ENCODE measurements around the gene BICC1. TPM values are rescaled to one million over a fixed set of nuclear protein-coding genes. Genes with fewer than 3 reads are reported as not detected.

Gene BICC1
- polyA plus RNA-seq, 1 donor (not counting 4 experiments of a cell fraction or from before 2014, with no cell fraction given): 4.2 TPM

DNA sequence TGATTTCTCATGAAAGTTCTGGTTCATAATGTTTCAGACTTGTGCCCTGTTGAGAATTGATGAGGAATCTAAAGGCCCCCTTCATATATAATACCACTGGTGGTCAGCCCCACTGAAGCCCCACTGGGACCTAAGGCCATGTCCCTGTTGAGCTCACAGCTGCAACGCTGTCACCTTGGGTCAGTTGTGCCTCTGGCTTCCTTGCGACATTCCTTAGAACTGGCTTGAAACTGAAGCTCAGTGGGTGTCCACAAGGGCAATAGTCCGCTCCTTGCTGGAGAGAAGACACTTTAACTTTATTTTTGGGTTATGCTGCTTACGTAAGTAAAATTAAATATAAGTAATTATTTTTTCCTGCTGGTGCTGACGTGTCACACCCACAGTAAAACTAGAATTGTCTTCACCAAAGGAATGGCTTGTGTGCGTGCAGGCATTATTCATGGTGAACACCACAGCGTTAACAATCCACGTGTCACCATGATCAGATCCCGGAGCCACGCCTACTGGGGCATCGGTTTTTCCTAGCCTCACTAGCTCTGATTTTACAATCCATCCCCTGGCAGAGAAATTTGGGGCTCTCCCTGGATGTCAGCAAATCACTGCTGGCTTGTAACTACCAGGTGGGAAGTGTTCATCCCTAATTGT lies 66.5 kb downstream of the BICC1 start:
- H3K27ac ChIP-seq (ENCODE audit: control insufficient read depth, insufficient read depth, low read length): no peak overlapping the region
- dilution Hi-C loops (cut with MboI; ENCODE audit: extremely low pct_ligation_motif_present, low sequenced_read_pairs): no loop called here
- no peaks in the 10 kb centered on the region for H3K4me1 ChIP-seq (ENCODE audit: control insufficient read depth, extremely low read depth, insufficient read depth, low read length)
- H3K36me3 ChIP-seq (ENCODE audit: control insufficient read depth in 2 of 2, extremely low read depth in 1 of 2, insufficient read depth in 2 of 2, low read length in 2 of 2): no peaks in the 10 kb centered on the region
- FAIRE-seq (no peak), DNase-seq (ENCODE audit: low read depth, low spot score) (no peak)
- no peak overlapping the region for H2AFZ ChIP-seq (ENCODE audit: control insufficient read depth, low read length)
- H4K20me1 ChIP-seq (ENCODE audit: control insufficient read depth, extremely low read depth, insufficient read depth, low read length): no peaks in the 10 kb centered on the region
- no peak overlapping the region for H3K4me2 ChIP-seq (ENCODE audit: control insufficient read depth, extremely low read depth, insufficient read depth, low read depth, low read length)
- no peaks in the 10 kb centered on the region for H3K27me3 ChIP-seq (ENCODE audit: control insufficient read depth, extremely low read depth, insufficient read depth, low read length)
- no peak overlapping the region for H3K4me3 ChIP-seq (ENCODE audit: control insufficient read depth in 2 of 3, extremely low read depth in 1 of 3, insufficient read depth in 2 of 3, low read depth in 1 of 3, low read length in 3 of 3)
- H3K9ac ChIP-seq (ENCODE audit: control insufficient read depth, extremely low read depth, insufficient read depth, low read length): no peak overlapping the region
- H3K9me1 ChIP-seq (ENCODE audit: control insufficient read depth, extremely low read depth, insufficient read depth, low read length): no peaks in the 10 kb centered on the region
- TF ChIP-seq, protein P1, sequence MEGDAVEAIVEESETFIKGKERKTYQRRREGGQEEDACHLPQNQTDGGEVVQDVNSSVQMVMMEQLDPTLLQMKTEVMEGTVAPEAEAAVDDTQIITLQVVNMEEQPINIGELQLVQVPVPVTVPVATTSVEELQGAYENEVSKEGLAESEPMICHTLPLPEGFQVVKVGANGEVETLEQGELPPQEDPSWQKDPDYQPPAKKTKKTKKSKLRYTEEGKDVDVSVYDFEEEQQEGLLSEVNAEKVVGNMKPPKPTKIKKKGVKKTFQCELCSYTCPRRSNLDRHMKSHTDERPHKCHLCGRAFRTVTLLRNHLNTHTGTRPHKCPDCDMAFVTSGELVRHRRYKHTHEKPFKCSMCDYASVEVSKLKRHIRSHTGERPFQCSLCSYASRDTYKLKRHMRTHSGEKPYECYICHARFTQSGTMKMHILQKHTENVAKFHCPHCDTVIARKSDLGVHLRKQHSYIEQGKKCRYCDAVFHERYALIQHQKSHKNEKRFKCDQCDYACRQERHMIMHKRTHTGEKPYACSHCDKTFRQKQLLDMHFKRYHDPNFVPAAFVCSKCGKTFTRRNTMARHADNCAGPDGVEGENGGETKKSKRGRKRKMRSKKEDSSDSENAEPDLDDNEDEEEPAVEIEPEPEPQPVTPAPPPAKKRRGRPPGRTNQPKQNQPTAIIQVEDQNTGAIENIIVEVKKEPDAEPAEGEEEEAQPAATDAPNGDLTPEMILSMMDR (optimal IDR thresholded peaks at IDR 0.05 in 1 of 3, IDR thresholded peaks at IDR 0.05 in 1 of 3, conservative IDR thresholded peaks at IDR 0.05 in 1 of 3; ENCODE audit: extremely low read depth in 1 of 3, insufficient read depth in 2 of 3, low read length in 3 of 3): no peak
- TF ChIP-seq EZH2 (IDR thresholded peaks at IDR 0.05; ENCODE audit: low read length): no peak
- H3K9me3 ChIP-seq (ENCODE audit: control insufficient read depth, low read depth, low read length): no peaks in the 10 kb centered on the region
- peaks cover 6% of the 10 kb centered on the region for H3K79me2 ChIP-seq (ENCODE audit: control insufficient read depth, insufficient read depth, low read length)

DNA sequence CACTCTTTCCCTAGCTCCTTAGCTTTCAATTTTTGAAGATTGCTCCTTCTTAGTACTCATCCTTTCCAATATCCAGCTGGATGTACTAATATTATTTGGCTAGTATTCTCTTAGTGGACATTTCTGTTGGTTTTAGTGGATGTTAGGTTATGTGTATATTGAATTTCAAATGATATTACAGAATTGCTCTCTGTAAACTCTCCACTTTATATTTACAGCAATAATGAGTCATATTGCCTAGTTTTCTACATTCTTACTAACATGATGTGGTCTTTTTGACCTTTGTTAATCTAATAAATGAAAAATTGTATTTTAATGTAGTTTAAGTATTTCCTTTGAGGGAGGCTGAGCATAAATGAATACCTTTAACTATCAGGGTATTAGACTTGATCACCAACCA lies 69.4 kb downstream of the BICC1 start:
- TF ChIP-seq, protein P1 (optimal IDR thresholded peaks at IDR 0.05 in 1 of 3, IDR thresholded peaks at IDR 0.05 in 1 of 3, conservative IDR thresholded peaks at IDR 0.05 in 1 of 3; ENCODE audit: extremely low read depth in 1 of 3, insufficient read depth in 2 of 3, low read length in 3 of 3): no peak
- TF ChIP-seq EZH2 (IDR thresholded peaks at IDR 0.05; ENCODE audit: low read length): no peak
- H3K79me2 ChIP-seq (ENCODE audit: control insufficient read depth, insufficient read depth, low read length): peaks cover 8% of the 10 kb centered on the region
- FAIRE-seq (no peak), DNase-seq (ENCODE audit: low read depth, low spot score) (no peak)
- H3K9ac ChIP-seq (ENCODE audit: control insufficient read depth, extremely low read depth, insufficient read depth, low read length): no peak overlapping the region
- H3K4me3 ChIP-seq (ENCODE audit: control insufficient read depth in 2 of 3, extremely low read depth in 1 of 3, insufficient read depth in 2 of 3, low read depth in 1 of 3, low read length in 3 of 3): no peak overlapping the region
- H4K20me1 ChIP-seq (ENCODE audit: control insufficient read depth, extremely low read depth, insufficient read depth, low read length): no peaks in the 10 kb centered on the region
- no peak overlapping the region for H2AFZ ChIP-seq (ENCODE audit: control insufficient read depth, low read length)
- H3K36me3 ChIP-seq (ENCODE audit: control insufficient read depth in 2 of 2, extremely low read depth in 1 of 2, insufficient read depth in 2 of 2, low read length in 2 of 2): no peaks in the 10 kb centered on the region
- no peaks in the 10 kb centered on the region for H3K4me1 ChIP-seq (ENCODE audit: control insufficient read depth, extremely low read depth, insufficient read depth, low read length)
- dilution Hi-C loops (cut with MboI; ENCODE audit: extremely low pct_ligation_motif_present, low sequenced_read_pairs): no loop called here
- H3K27ac ChIP-seq (ENCODE audit: control insufficient read depth, insufficient read depth, low read length): no peak overlapping the region
- H3K27me3 ChIP-seq (ENCODE audit: control insufficient read depth, extremely low read depth, insufficient read depth, low read length): no peaks in the 10 kb centered on the region
- no peak overlapping the region for H3K4me2 ChIP-seq (ENCODE audit: control insufficient read depth, extremely low read depth, insufficient read depth, low read depth, low read length)
- H3K9me3 ChIP-seq (ENCODE audit: control insufficient read depth, low read depth, low read length): no peaks in the 10 kb centered on the region
- H3K9me1 ChIP-seq (ENCODE audit: control insufficient read depth, extremely low read depth, insufficient read depth, low read length): no peaks in the 10 kb centered on the region

All from keratinocyte (primary cell).